Measurements from ENCODE around the gene LRIF1.

GRCh38 chr1:110951161-110951560 lies 12.6 kb downstream of the LRIF1 start:
- no peak for TF ChIP-seq CTCF (IDR thresholded peaks at IDR 0.05)
- TF ChIP-seq POLR2A (IDR thresholded peaks at IDR 0.05) = no peak

Measured in tibial nerve (tissue), 3 donors.